HCT116 (cell line): ENCODE results near the gene OR51Q1. TPM values are rescaled to one million over a fixed set of nuclear protein-coding genes. Genes with fewer than 3 reads are reported as not detected.

Source experiments
- ATAC-seq: fragments of 200-7000 bp; cut with Tn5 transposase; 2 replicates; pipeline ENCODE4 v1.9.1; 2020; ENCODE audit warnings: mild to moderate bottlenecking, moderate library complexity
- BruUV-seq: library from RNA; stranded (reverse); fragments of 400-500 nt; replicated peaks from 2 replicates; lab custom pipeline; 2021; lab: Mats Ljungman, UMichigan
- CTCF ChIA-PET: fragments of 300-600 bp; sonication (Branson Sonifier 250); formaldehyde crosslinking; loops from one replicate; lab custom pipeline; 2021; ENCODE audit warnings: antibody characterized with exemption; lab: Charles Lee
- POLR2A ChIA-PET: fragments of 300-600, 350-600 bp; sonication (Branson Sonifier 250); formaldehyde crosslinking; loops from one replicate; lab custom pipeline; 2021; ENCODE audit warnings: antibody characterized with exemption; lab: Charles Lee
- RAD21 ChIA-PET, 2 experiments: fragments of 300-600 bp; sonication (Branson Sonifier 250); formaldehyde crosslinking; loops; one replicate each; lab custom pipeline; 2023; ENCODE audit warnings: low total read pairs in 2 of 2; ENCODE audit not compliant: uncharacterized antibody in 2 of 2, unreplicated experiment in 2 of 2, low non-redundant PET in 1 of 2; lab: Charles Lee
- DNase-seq: peaks from one replicate; pipeline ENCODE4 v3.0.0-alpha.2; 2010; ENCODE audit warnings: low read depth, low spot score
- H2AFZ ChIP-seq: fragments of 200-600 bp; shearing (Covaris generic), sonication (generic); 2 replicates; pipeline ENCODE4 v1.6.1; 2017; ENCODE audit warnings: low read depth, mixed run types, mixed read lengths, antibody characterized with exemption, low read length; ENCODE audit not compliant: poor library complexity, severe bottlenecking
- H3K27ac ChIP-seq: 2 replicates; pipeline ENCODE4 v1.5.1; 2012; ENCODE audit warnings: low read depth, low read length
- H3K27me3 ChIP-seq: fragments of 200-600 bp; sonication (generic); 2 replicates; pipeline ENCODE4 v1.6.1; 2016; ENCODE audit warnings: mixed run types, low read length, mixed read lengths; ENCODE audit not compliant: insufficient read depth
- H3K36me3 ChIP-seq, 2 experiments: fragments of 200-500 bp in 1 of 2; fragments of 200-600 bp in 1 of 2; sonication (Bioruptor generic) in 1 of 2; sonication (generic) in 1 of 2; 2 replicates each; pipeline versions ENCODE4 v1.5.1 to v1.6.1; 2014 to 2016; ENCODE audit warnings: low read length in 2 of 2, inconsistent platforms in 1 of 2, mixed read lengths in 1 of 2, mixed run types in 1 of 2; ENCODE audit not compliant: insufficient read depth in 2 of 2, control insufficient read depth in 1 of 2
- H3K4me1 ChIP-seq, 2 experiments: fragments of 200-600 bp in 1 of 2; sonication (generic) in 1 of 2; 2 replicates each; pipeline versions ENCODE4 v1.5.1 to v1.6.1; 2012 to 2017; ENCODE audit warnings: low read length in 2 of 2, inconsistent platforms in 1 of 2, mild to moderate bottlenecking in 1 of 2, mixed read lengths in 1 of 2, mixed run types in 1 of 2, moderate library complexity in 1 of 2; ENCODE audit not compliant: insufficient read depth in 2 of 2, control insufficient read depth in 1 of 2
- H3K4me2 ChIP-seq: fragments of 200-600 bp; sonication (generic); 2 replicates; pipeline ENCODE4 v1.6.1; 2017; ENCODE audit warnings: mixed run types, low read length, mixed read lengths
- H3K4me3 ChIP-seq, 2 experiments: fragments of 200-600 bp in 1 of 2; sonication (generic) in 1 of 2; replicated peaks in 1 of 2; 2 replicates each; pipeline ENCODE4 v1.5.1; 2011 to 2016; ENCODE audit warnings: low read length in 2 of 2, control low read depth in 1 of 2, low read depth in 1 of 2, mild to moderate bottlenecking in 1 of 2, mixed read lengths in 1 of 2, mixed run types in 1 of 2
- H3K79me2 ChIP-seq: fragments of 200-600 bp; sonication (generic); 2 replicates; pipeline ENCODE4 v1.6.1; 2017; ENCODE audit warnings: mild to moderate bottlenecking, mixed run types, low read length, moderate library complexity, mixed read lengths; ENCODE audit not compliant: insufficient read depth
- H3K9ac ChIP-seq: fragments of 200-600 bp; sonication (generic); 2 replicates; pipeline ENCODE4 v1.6.1; 2016; ENCODE audit warnings: low read length, mixed read lengths
- H3K9me2 ChIP-seq: fragments of 200-600 bp; sonication (generic), shearing (Covaris generic); 2 replicates; pipeline ENCODE4 v1.6.1; 2017; ENCODE audit warnings: mixed run types, mild to moderate bottlenecking, moderate library complexity; ENCODE audit not compliant: insufficient read depth
- H3K9me3 ChIP-seq, 2 experiments: fragments of 200-500 bp in 1 of 2; fragments of 200-600 bp in 1 of 2; sonication (Bioruptor generic) in 1 of 2; sonication (generic) in 1 of 2; 2 replicates each; pipeline ENCODE4 v1.6.1; 2014 to 2017; ENCODE audit warnings: low read length in 2 of 2, mixed read lengths in 2 of 2, inconsistent platforms in 1 of 2, low read depth in 1 of 2, mild to moderate bottlenecking in 1 of 2, mixed run types in 1 of 2, moderate library complexity in 1 of 2; ENCODE audit not compliant: control insufficient read depth in 1 of 2, insufficient read depth in 1 of 2
- H4K20me1 ChIP-seq: fragments of 200-600 bp; sonication (generic), shearing (Covaris generic); 2 replicates; pipeline ENCODE4 v1.6.1; 2017; ENCODE audit warnings: mixed run types, mild to moderate bottlenecking, moderate library complexity; ENCODE audit not compliant: insufficient read depth
- CEBPB ChIP-seq: IDR thresholded peaks from 2 replicates; pipeline ENCODE4 v1.6.1; 2012; ENCODE audit warnings: low read depth
- ELF1 ChIP-seq: IDR thresholded peaks from 2 replicates; pipeline ENCODE4 v1.6.1; 2012; ENCODE audit warnings: low read depth, borderline replicate concordance
- EZH2 ChIP-seq: fragments of 200-600 bp; sonication (generic); IDR thresholded peaks from 2 replicates; pipeline ENCODE4 v1.6.1; 2017; ENCODE audit warnings: antibody characterized with exemption, mixed run types
- FOSL1 ChIP-seq: IDR thresholded peaks from 2 replicates; pipeline ENCODE4 v1.6.1; 2012; ENCODE audit warnings: low read depth
- JUND ChIP-seq: IDR thresholded peaks from 2 replicates; pipeline ENCODE4 v1.6.1; 2012
- POLR2A ChIP-seq: IDR thresholded peaks from 2 replicates; pipeline ENCODE4 v1.7.0; 2011; ENCODE audit warnings: borderline replicate concordance; ENCODE audit not compliant: insufficient read depth, insufficient read length; ENCODE audit errors: extremely low read depth
- POLR2AphosphoS5 ChIP-seq: IDR thresholded peaks from 2 replicates; pipeline ENCODE4 v1.6.1; 2011; ENCODE audit warnings: mild to moderate bottlenecking, low read depth, low read length, moderate library complexity
- SRF ChIP-seq: IDR thresholded peaks from 2 replicates; pipeline ENCODE4 v1.6.1; 2012; ENCODE audit warnings: low read depth
- TCF7L2 ChIP-seq: IDR thresholded peaks from 2 replicates; pipeline ENCODE4 v1.7.0; 2011; ENCODE audit warnings: borderline replicate concordance, inconsistent platforms; ENCODE audit not compliant: insufficient read depth, insufficient read length; ENCODE audit errors: extremely low read depth
- YY1 ChIP-seq: IDR thresholded peaks from 2 replicates; pipeline ENCODE4 v1.6.1; 2011; ENCODE audit warnings: low read length, low read depth, moderate library complexity, mild to moderate bottlenecking; ENCODE audit not compliant: insufficient replicate concordance; ENCODE audit errors: extremely low read depth
- ZFX ChIP-seq: fragments of 450-650 bp; IDR thresholded peaks from 2 replicates; pipeline ENCODE4 v1.6.1; 2017
- ZNF274 ChIP-seq: fragments of 200-500 bp; sonication (Bioruptor generic); IDR thresholded peaks from 2 replicates; pipeline ENCODE4 v1.6.1; 2014; ENCODE audit warnings: mild to moderate bottlenecking, low read depth, low read length, inconsistent platforms
- intact Hi-C: fragments of 100-400 bp; cut with micrococcal nuclease; formaldehyde crosslinking; loops from 2 replicates; pipeline ENCODE4 v1.10.0; 2022
- total RNA-seq: library from RNA; stranded (reverse); gene quantifications from one replicate; pipeline ENCODE4 v1.2.1, GENCODE V29; 2021; ENCODE audit not compliant: unreplicated experiment
- TF ChIP-seq, protein P1 (sequence below): IDR thresholded peaks from 2 replicates; pipeline ENCODE4 v1.6.1; 2012; ENCODE audit warnings: low read depth
- TF ChIP-seq, protein P2 (sequence below): IDR thresholded peaks from 2 replicates; pipeline ENCODE4 v1.6.1; 2012

OR51Q1 gene
- total RNA-seq, 1 experiment from 2014 or later, result not detected

DNA sequence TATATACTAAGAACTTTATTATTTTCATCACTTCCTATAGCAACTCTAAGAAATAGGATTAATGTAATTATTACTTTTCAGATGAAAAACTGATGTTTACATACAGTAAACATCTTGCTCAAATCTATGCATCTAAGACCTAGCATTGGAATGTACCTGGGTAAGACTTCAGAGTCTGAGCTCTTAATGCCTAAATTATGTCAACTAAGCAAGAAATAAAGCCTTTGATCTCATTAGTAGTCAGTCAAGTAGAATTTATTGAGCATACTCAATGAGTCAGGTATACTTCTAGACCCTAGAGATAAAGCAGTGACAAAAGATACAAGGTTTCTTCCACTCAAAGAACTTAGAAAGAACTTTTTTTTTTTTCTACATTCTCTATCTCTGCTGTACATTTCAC lies 16.7 kb upstream of the OR51Q1 start:
- peaks cover 0 to 36% of the 10 kb centered on the region in 2 experiments; a peak in 2 of 4 replicates for H3K4me1 ChIP-seq
- intact Hi-C loops, result no loop called here
- peaks cover 57% of the 10 kb centered on the region for H4K20me1 ChIP-seq
- no peak overlapping the region for H2AFZ ChIP-seq
- H3K79me2 ChIP-seq, result peaks cover 99% of the 10 kb centered on the region
- no peak overlapping the region for H3K9ac ChIP-seq
- BruUV-seq, result no TSS peak
- H3K9me3 ChIP-seq, result no peaks in the 10 kb centered on the region
- DNase-seq (no peak), ATAC-seq (no peak)
- H3K9me2 ChIP-seq, result no peaks in the 10 kb centered on the region
- H3K27me3 ChIP-seq, result no peaks in the 10 kb centered on the region
- H3K4me3 ChIP-seq, result no peak overlapping the region
- H3K27ac ChIP-seq, result no peak overlapping the region
- TF ChIP-seq FOSL1 (no peak), CEBPB (no peak), ZNF274 (no peak), SRF (no peak), ELF1 (no peak), POLR2A (no peak), EZH2 (no peak), TCF7L2 (no peak), JUND (no peak), POLR2AphosphoS5 (no peak), YY1 (no peak), ZFX (no peak)
- TF ChIP-seq, protein P1, sequence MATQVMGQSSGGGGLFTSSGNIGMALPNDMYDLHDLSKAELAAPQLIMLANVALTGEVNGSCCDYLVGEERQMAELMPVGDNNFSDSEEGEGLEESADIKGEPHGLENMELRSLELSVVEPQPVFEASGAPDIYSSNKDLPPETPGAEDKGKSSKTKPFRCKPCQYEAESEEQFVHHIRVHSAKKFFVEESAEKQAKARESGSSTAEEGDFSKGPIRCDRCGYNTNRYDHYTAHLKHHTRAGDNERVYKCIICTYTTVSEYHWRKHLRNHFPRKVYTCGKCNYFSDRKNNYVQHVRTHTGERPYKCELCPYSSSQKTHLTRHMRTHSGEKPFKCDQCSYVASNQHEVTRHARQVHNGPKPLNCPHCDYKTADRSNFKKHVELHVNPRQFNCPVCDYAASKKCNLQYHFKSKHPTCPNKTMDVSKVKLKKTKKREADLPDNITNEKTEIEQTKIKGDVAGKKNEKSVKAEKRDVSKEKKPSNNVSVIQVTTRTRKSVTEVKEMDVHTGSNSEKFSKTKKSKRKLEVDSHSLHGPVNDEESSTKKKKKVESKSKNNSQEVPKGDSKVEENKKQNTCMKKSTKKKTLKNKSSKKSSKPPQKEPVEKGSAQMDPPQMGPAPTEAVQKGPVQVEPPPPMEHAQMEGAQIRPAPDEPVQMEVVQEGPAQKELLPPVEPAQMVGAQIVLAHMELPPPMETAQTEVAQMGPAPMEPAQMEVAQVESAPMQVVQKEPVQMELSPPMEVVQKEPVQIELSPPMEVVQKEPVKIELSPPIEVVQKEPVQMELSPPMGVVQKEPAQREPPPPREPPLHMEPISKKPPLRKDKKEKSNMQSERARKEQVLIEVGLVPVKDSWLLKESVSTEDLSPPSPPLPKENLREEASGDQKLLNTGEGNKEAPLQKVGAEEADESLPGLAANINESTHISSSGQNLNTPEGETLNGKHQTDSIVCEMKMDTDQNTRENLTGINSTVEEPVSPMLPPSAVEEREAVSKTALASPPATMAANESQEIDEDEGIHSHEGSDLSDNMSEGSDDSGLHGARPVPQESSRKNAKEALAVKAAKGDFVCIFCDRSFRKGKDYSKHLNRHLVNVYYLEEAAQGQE, result no peak
- TF ChIP-seq, protein P2, sequence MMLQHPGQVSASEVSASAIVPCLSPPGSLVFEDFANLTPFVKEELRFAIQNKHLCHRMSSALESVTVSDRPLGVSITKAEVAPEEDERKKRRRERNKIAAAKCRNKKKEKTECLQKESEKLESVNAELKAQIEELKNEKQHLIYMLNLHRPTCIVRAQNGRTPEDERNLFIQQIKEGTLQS, result no peak
- CTCF ChIA-PET, result no interaction called here
- POLR2A ChIA-PET, result no interaction called here
- H3K36me3 ChIP-seq, result peaks cover 8 to 66% of the 10 kb centered on the region in 2 experiments
- no peak overlapping the region for H3K4me2 ChIP-seq
- RAD21 ChIA-PET, result no interaction called here
